AG09319 (cell line): ENCODE measurements around the gene RGMA.
"Not testable (repeated sequence)": the region's sequence is repeated elsewhere in the genome, so short reads cannot be mapped to it uniquely, and the experiment has no call there.

Experiments
- DNase-seq: peaks from one replicate; pipeline ENCODE4 v3.0.0-alpha.2; 2010; ENCODE audit warnings: low read depth; ENCODE audit errors: extremely low read depth
- CTCF ChIP-seq: IDR thresholded peaks from 2 replicates; pipeline ENCODE4 v1.5.1; 2011; ENCODE audit warnings: low read depth, mild to moderate bottlenecking, inconsistent platforms, low read length, moderate library complexity

The RGMA gene

GRCh38 chr15:93035953-93036810 lies 52.8 kb downstream of the RGMA start:
- peak; percentile 29 for TF ChIP-seq CTCF
- no peak for DNase-seq

DNA sequence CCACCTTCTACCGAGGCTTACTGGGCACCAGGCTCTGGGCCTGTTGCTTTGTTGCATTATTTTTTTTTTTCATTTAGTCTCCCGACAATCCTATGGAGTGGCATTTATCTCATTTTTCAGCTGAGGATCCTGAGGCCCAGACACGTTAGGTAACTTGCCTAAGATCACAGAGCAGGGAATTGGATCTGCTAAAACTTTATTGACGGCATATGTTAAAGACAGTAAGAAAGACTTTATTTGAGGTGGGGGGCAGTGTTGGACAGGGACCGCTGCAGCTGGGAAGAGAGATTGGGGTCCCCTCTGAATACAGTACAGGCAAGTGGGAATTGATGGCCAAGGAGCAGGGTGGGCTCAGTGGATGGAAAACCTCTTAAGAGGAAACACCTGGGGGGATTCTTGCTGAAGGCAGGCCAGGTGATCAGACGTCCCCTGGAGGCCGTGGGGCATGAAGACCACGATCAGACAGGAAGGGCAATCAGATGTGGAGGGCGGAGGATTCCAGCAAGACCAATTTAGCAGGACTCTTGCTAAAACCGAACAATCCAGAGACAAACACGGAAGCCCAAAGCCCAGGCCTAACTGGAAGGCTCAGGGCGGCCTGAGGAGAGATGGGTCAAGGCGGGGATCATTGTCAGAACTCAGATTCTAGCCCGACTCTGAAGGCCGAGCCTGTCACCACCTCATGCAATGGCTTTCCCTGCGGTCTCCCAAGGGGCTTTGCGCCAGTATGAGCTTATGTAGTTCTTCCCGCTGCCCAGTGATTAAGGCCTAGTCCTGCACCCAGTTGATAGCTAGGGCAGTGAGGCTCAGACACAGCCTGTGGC lies 53.7 kb downstream of the RGMA start:
- no peak for DNase-seq

GRCh38 chr15:93034512-93034911 lies 54.5 kb downstream of the RGMA start:
- DNase-seq: no peak
- TF ChIP-seq CTCF: no peak

More for the DNA sequence above, 53.7 kb downstream of the RGMA start:
- TF ChIP-seq CTCF: no peak

- no peak for DNase-seq
- no peak for TF ChIP-seq CTCF
Measured at GRCh38 chr15:93033434-93034045, 55.5 kb downstream of the RGMA start.

DNA sequence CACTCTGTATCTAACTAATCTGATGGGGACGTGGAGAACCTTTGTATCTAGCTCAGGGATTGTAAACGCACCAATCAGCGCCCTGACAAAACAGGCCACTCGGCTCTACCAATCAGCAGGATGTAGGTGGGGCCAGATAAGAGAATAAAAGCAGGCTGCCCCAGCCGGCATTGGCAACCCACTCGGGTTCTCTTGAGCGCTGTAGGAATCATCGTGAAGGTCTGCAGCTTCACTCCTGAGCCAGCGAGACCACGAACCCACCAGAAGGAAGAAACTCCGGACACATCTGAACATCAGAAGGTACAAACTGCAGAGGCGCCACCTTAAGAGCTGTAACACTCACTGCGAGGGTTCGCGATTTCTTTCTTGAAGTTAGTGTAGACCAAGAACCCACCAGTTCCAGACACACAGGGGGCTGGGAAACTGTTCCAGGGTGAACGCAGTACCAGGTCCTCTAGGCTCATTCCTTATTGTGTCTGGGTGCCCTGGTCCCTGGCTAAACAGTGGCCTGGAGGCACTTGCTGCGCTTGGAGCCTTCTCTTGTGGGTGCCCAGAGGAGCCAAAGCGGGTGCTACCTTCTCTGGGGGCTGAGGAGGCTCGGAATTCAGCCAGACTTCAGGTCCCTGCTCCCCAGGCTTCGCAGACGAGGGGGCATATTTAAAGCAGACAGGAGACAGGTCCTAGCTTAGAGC lies 56.4 kb downstream of the RGMA start:
- not testable (repeated sequence) for DNase-seq

GRCh38 chr15:93031557-93032384 lies 57.2 kb downstream of the RGMA start:
- DNase-seq: not testable (repeated sequence)

DNA sequence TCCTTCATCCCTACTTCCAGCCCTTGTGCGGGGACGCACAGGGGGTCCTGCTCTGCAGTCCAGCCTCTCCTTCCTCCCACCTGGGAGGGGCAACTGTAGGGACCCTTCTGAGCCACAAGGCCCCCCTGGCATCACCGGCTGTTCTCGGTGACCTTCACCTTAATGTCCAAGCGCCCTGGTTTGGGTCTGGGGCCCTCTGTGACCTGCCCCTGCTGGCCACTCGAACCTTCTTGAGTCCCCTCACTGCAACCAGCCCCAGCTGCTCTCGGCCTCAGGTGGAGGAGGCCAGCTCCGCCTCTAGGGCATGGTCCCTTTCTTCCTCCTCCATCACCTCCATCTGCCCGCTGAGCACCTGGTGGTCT lies 57.9 kb downstream of the RGMA start:
- DNase-seq: no peak

More for the DNA sequence above, 57.9 kb downstream of the RGMA start:
- no peak for TF ChIP-seq CTCF
